HG03457 (cell line): Measurements from ENCODE around the gene CBR1.
"Not testable (repeated sequence)": the region's sequence is repeated elsewhere in the genome, so short reads cannot be mapped to it uniquely, and the experiment has no call there.

Experiments used
- ATAC-seq: cut with Tn5 transposase; IDR thresholded peaks from one replicate; pipeline ENCODE4 v1.9.1; 2021; ENCODE audit warnings: moderate number of reproducible peaks; ENCODE audit not compliant: unreplicated experiment

The CBR1 gene

DNA sequence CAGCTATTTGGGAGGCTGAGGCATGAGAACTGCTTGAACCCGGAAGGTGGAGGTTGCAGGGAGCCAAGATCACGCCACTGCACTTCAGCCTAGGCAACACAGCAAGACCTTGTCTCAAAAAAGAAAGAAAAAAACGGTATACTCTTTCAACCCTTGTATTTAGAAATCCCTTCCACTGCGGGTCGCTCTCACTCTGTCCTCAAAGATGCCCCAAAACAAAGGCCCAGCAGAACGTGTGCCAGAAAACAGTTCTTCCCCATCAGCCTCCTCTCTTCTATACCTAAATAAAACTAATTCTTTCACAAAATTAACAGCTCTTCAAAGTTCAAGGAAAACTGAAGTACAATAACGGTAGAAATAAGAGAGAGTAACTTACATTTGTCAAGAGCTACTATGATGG is 22.7 kb upstream of the CBR1 start:
- ATAC-seq: no peak

DNA sequence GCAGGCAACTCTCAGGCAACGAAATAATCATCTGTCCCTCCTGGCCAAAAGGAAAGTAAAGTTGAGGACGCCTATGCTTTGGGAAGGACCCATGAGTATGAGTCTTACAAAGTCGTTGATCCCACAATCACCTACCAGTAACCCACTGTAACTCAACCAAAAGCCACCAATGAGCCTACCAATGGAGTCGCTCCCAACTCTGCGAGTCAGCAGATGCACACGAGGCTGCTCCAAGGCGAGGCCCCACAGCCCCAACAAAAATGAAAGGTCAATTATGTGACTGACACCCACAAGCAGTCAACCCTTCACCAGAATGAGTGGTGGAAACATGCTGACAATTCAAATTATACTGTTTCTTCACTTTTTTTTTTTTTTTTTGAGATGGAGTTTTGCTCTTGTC is 21.5 kb upstream of the CBR1 start:
- no peak for ATAC-seq

DNA sequence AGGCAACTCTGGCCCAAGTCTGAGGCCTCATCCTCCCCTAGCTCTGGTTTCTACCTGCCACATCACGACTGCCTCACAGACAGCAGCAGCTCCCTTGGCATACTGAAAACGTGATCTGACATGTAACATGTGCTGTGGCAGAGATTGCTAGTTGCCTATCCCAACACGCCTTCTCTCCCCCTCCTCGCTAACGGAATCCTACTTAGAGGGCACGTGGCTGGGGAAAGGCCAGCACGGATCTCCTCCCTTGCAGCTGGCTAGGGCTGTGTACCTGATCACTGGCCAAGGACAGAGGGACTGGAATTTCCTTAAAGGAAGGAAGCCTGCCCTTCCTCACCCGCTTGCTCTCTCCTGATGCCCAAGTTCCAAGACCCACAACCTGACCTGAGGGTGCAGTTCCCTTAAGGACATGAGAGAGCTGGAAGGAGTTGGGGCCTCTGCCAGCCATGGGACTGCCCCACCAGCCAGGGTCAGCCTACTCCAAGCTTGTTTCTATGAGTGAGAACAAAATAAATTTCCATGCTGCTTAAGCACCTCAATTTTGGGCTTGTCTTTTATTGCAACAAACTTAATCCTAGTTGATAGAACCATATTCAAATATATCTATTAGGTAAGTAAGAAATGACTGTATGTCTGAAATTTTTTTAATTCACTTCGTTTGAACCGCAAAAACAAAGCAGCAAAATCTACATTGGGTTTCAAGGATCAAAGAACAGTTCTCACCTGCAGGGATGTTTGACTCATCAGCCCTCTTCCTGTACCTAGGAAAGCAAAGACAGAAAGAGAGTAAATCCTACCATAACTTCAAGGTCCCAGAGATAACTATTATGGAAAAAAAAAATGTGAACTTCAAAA is 16.7 kb upstream of the CBR1 start:
- ATAC-seq: no peak

DNA sequence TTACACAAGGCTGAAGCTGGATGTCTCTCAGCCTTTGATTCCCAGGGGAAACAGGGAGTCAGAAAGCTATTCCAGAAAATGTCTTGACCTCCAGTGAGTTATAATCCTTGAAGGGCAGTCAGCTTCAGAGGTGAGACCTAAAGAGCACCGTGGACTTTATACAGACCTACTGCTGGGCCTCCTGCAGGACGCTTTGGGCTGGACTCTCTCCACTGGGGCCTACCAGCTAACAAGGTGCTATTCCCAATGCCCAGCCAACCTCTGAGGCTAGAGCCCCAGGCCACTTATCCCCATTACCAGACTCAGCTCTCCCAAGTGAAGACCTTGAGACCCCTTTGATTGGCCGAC is 16.1 kb upstream of the CBR1 start:
- no peak for ATAC-seq

DNA sequence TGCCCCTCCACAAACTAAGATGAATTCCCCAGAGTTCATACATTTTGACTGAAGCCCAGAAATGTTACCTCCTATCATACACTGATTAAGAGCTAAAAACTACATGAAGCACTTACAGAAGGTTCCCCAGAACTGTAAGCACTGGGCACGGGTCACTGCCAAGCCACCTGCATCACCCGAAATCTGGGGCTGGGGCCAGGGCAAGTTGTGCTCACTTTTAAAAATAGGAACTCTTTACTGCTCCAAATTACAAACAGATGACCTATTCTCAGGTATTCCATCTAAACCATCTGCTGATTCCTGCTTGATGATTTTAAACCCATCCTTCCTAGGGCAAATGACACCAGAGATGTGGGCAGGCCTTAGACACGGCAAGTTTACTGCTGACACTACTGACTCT is 14.3 kb upstream of the CBR1 start:
- ATAC-seq: no peak

DNA sequence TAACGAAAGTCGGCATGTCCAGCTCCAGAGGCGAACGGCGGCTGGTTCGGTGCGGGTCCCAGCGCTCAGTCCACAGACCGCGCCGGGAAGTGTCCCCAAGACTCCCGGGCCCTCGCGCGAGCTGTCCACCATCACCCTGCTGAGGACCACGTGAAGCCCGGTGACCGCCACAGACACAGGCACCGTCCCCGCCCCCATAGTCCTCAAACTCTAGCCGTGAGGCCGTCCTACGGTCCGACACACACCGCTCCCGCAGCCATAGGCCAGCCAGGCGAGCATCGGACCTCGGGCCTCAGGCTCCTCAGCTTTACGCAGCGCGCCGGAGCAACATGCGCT is 10.0 kb upstream of the CBR1 start:
- peak; percentile 40 for ATAC-seq

DNA sequence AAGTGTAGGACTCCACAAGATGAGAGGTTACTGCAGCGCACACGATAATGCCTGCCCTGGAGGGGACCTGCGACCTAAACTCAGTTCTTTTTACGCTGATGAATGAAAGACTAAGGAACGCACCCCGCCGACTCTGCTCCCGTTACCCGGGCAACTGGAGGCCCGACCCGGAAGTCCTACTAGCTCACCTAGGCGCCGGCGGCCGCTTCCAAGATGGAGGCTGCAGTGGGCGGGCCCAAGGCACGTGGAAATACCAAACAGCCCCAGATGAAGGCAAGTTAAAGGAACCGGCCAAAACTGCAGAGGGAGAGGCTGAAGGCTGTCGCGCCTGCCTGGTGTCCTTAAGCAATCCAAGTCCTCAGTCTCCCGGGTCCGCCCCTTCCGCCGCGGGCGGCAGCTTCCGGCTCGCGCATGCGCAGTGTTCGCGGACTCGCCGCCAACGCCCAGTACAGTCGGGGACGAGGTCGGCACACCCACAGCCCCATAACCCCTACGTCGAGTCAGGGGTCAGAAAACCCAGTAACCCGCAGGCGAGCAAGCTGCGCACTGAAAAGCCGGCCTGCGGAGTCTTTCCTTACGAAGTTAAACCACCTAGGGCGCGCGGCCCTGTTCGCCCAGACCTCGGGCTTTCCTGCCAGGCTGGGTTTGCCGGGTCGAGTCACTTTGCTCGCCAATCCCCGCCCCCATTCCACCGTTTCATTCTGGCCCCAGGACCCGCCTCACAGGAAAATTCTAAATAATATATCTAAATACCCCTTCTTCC is 9.5 kb upstream of the CBR1 start, which contains the start of gene SETD4:
Gene SETD4, minus strand, starts transcription at position 368 of the 763 bp plus-strand sequence. CDS start 1,638 bp downstream, outside the sequence.
- peak; percentile 77 for ATAC-seq

DNA sequence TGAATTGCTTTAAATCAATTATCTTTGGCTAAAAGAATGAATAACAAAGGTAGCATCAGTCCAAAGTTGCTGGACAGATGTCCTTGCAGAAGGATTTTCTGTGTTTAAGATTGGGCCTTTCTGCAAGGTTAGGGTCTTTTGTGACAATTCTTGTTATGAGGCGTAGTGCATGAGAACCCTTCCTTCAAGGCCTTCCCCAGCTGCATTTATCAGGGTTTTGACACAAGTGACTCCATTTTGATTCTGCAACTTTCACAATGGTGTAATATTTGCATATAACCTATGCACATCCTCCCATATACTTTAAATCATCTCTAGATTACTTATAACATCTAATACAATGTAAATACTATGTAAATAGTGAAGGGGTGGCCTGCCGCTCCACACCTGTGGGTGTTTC is 8.4 kb upstream of the CBR1 start:
- no peak for ATAC-seq

DNA sequence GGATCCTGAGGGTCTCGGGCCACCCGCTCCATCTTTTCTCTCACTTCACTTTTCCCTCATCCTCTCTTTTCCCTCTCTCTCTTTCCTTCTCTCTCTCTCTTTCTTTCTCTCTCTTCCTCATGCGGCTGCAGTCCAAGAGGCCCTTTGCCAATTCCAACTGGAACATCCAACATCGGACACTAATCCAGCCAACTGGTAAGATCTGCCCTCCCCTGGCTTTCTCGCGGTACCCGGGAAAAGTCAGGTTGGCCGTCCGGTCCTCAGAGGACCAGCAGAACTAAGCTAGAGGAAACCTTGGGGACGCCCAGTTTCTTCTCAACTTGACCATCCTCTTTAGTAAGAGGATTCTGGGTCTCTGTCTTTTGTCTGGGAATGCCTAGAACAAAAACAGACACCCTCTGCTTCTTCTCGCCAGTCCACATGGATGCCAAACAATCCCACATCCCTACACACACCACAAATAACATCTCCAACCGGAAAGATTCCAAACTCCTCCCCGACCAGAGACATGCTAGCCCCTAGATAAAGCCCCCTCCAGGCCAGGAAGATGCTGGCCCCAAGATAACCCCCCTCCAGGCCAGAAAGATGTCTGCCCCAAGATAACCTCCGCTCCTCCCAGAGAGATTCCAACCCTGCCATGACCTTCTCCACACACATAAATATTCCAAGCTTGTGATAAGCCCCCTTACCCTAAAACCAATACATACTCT is 6.3 kb upstream of the CBR1 start:
- ATAC-seq: no peak

DNA sequence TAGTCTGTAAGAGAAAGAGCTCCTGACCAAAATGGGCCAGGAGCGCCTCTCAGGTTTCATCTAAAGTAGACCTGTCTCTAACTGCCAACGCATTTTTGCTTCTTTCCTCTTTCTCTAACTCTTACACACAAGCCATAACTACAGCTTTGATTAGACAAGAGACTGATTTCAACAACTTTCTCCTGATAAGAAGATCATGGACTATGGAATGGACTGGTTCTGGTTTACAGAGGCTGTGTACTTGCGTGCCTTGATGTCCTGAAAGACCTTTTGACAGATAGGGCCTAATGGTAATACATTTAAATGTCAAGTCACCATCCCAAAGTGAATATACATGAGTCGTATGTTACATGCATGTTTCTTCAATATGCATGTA is 5.8 kb upstream of the CBR1 start:
- ATAC-seq: no peak

DNA sequence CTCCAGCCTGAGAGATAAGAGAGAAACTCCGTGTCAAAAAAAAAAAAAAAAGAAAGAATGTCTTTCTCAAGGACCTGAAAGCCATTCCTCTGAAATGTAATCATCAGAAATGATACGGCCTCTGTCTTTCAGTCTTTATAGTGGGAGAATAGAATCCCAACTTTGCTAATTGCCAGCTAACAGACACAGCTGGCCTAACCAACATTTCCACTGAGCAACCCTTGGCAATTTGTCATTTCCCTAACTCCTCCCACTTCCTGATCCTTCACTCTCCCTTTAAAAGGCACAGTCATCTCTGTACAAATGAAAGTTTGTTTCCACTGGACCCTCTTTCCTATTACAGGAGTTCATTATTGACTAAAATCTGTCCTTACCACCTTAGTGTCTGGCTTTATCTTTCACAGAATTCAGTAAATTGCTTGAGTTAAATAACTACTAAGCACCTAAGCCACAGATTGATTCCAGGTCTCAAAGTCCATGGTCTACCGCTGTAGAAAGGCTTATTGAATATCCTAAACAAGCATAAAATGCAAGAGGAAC is 4.3 kb upstream of the CBR1 start:
- no peak for ATAC-seq

DNA sequence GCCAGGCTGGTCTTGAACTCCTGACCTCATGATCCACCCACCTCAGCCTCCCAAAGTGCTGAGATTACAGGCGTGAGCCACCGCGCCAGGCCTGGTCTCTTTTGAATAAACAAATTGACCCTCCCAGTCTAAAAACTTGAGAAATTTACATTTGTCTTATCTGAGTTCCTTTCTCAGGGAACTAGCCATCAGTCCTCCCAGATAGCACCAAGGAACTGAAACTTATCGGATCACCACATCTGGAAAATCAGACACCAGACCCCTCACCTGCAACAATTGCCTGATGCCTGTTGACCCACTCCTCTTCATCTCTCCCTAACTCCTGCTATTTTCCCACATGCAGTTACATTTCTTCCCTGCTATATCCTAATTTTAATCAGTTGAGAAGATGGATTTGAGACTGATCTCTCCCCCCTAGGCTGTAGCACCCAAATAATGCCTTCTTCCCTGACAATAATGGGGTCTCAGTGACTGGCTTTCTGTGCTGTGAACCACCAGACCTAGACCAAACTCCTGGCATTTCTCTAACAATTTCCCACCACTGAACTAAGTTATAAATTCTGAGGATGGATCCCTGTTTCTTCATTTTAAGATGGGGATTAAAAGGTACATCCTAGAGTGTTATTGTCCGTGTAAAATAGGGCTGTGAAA is 951 bp upstream of the CBR1 start:
- no peak for ATAC-seq

DNA sequence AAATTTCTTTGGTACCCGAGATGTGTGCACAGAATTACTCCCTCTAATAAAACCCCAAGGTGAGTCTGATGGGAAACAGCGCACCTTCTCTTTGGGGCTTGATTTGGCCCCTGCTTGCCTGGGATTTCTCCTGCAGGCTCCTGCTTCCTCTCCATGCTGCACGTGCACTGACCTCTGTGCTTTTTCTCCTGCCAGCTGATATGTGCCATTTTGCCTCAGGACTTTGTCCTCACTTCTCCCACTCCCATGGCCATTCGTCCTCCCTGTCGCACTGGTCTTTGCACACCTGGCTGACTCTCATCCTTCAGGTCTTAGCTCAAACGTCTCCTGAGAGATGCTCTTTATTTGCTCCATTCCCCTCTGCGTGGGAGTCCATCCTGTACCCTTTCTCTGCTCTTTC is 1.2 kb downstream of the CBR1 start:
- no peak for ATAC-seq

DNA sequence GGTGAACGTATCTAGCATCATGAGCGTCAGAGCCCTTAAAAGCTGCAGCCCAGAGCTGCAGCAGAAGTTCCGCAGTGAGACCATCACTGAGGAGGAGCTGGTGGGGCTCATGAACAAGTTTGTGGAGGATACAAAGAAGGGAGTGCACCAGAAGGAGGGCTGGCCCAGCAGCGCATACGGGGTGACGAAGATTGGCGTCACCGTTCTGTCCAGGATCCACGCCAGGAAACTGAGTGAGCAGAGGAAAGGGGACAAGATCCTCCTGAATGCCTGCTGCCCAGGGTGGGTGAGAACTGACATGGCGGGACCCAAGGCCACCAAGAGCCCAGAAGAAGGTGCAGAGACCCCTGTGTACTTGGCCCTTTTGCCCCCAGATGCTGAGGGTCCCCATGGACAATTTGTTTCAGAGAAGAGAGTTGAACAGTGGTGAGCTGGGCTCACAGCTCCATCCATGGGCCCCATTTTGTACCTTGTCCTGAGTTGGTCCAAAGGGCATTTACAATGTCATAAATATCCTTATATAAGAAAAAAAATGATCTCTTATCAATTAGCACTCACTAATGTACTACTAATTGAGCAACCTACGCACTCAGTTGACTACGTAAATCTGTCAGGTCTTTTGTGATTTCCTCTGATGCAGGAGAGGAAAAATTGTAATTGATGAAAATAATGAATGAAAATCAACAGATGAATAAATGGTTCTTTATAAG is 2.8 kb downstream of the CBR1 start:
- ATAC-seq: no peak

DNA sequence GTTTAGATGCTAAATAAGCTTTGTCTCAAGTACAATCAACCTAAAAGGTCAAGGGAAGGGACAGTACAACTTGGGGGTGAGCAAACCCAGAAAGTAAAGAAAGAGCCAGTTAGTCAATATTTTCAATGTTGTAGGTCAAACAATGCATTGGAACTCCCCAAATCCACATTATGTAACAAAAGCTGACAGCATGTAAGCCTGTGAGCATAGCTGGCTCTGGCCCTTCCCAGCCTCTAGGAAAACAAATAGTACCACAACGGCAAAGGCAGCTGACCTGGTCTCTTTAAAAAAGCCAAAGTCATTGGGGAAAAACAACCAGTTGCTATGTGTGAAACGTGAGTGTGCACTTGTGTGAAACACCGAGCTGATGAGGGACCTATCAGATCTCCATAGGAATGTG is 3.4 kb downstream of the CBR1 start:
- no peak for ATAC-seq

DNA sequence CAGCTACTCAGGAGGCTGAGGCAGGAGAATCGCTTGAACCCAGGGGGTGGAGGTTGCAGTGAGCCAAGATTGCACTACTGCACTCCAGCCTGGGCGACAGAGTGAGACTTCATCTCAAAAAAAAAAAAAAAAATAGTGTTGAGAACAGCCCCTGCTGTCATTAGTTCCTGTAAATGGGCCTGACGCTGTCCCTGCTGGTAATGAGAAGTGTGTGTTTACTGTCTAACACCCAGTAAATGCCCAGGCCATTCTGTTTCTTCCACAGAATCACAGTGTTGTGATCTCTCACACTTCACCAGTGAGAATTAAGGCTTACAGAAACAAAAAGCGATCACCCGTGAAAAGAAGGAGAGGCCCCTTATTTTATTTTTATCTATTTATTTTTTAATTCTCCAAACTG is 4.1 kb downstream of the CBR1 start:
- ATAC-seq: not testable (repeated sequence)

DNA sequence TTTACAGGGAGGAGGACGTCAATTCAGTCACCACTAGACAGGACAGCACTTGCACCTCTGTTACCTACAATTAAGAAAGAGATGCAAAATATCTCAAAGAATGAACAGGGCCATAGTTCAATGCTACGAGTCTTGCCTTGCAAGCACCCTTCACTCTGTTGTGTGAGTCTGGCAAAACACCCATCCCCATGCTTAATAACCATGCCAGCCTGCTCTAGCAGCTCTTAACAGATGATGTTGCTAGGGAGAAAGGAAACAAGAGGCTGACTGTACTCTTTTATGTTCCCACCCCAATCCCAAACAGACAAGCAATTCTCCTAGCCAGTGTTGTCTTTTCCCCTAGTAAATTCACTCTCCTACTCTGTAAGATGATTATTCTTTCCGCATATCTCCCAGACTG is 5.3 kb downstream of the CBR1 start:
- ATAC-seq: no peak

DNA sequence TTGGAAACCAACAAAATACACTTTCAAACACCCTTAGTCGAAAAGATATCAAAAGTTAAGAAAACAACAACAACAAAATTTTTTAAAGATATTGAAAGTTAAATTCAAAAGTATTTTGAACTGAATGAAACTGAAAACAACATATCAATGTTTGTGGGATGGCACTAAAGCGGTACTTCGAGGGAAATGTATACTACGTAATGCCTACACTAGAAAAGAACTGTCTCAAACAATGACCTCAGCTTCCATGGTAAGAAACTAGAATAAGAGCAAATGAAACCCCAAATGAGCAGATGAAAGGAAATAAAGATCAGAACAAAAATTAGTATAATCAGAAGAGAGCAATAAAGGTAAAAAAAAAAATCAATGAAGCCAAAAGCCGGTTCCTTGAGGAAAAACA is 6.1 kb downstream of the CBR1 start:
- no peak for ATAC-seq

DNA sequence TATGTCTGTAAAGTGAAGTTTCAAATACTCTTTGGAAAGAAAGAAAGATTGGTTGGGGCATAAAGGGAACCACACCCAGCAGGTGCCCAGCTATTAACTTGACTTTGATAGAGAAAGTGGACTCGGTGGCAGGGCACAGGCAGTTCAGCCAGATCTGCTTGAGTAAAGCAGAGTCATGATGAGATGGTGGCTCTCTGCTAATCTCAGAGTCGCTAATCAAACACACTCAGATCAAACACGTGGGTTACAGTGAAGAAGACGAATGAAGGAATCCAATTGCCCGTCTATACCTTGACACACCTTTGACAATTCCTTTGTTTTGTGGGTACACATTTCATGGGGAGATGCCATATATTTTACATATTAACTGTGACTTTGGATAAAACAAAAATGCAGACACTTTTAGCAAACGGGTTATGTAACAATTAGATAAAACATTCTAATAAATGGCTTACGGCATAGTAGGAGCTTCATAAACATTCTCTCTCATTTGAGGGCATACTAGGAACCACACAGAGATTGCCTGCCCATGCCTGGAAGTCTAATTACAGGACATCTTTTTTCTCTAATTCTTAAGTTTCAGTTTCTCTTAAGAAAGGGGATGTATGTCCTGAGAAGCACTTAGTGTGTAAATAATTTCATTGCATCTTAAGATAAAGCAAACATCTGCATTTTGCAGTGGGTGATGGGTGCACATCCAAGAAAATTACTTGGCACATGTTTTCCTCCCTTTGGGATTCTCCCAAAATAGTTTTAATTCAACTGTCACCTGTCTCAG is 7.2 kb downstream of the CBR1 start:
- ATAC-seq: no peak

DNA sequence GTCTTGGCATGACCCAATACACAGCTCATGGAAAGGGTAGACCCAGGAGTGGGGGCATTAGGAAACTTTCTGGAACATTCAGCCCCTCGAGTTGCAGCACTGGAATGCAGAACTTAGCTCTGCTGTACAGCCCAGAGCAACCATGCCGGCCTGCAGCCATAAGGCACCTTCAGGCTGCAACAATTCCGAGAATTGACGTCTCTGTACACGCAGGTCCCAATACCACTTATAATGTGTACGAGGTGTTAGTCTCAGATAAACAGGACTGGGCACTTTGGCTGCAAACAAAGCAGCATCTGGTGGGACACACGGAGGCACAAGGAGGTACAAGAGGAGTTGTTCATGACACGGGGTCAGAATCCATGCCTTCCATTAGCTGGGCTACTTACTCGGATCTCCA is 7.9 kb downstream of the CBR1 start:
- no peak for ATAC-seq
